HS-27A (cell line): Measurements from ENCODE around the gene OR4D1.

Experiments
- DNase-seq: peaks from one replicate; pipeline ENCODE4 v3.0.0-alpha.2; 2012; ENCODE audit warnings: low read depth, missing footprints

Gene OR4D1

GRCh38 chr17:58153671-58154070, 5.5 kb downstream of the OR4D1 start:
- DNase-seq, result no peak

- DNase-seq, result no peak
These were observed 8.9 kb downstream of the OR4D1 start for GRCh38 chr17:58156839-58157803.

- no peak for DNase-seq
These were observed 10.0 kb downstream of the OR4D1 start for GRCh38 chr17:58158181-58158580.

- no peak for DNase-seq
These were observed 13.4 kb downstream of the OR4D1 start for GRCh38 chr17:58161566-58161965.

- no peak for DNase-seq
These were observed 17.8 kb downstream of the OR4D1 start for GRCh38 chr17:58165981-58166380.

GRCh38 chr17:58166682-58167081, 18.5 kb downstream of the OR4D1 start, which contains the start of gene OR4D2:
TSS of gene OR4D2 (plus strand) at chr17:58166982. CDS start at chr17:58169656, 2,674 bp downstream.
- DNase-seq, result no peak

- DNase-seq, result no peak
These were observed 22.4 kb downstream of the OR4D1 start for GRCh38 chr17:58170622-58171021.

- no peak for DNase-seq
These were observed 24.3 kb downstream of the OR4D1 start for GRCh38 chr17:58172369-58173071.

- no peak for DNase-seq
These were observed 26.7 kb downstream of the OR4D1 start for GRCh38 chr17:58174871-58175270.

GRCh38 chr17:58176200-58176599, 28.0 kb downstream of the OR4D1 start:
- no peak for DNase-seq

- no peak for DNase-seq
These were observed 33.6 kb downstream of the OR4D1 start for GRCh38 chr17:58181796-58182195.

- no peak for DNase-seq
These were observed 35.3 kb downstream of the OR4D1 start for GRCh38 chr17:58183514-58183913.

- DNase-seq, result no peak
These were observed 36.3 kb downstream of the OR4D1 start for GRCh38 chr17:58184308-58184985.

GRCh38 chr17:58184986-58185761, 37.0 kb downstream of the OR4D1 start:
- no peak for DNase-seq

- DNase-seq, result no peak
These were observed 38.4 kb downstream of the OR4D1 start for GRCh38 chr17:58186591-58186990.

GRCh38 chr17:58187063-58187462, 38.9 kb downstream of the OR4D1 start:
- DNase-seq, result no peak

- DNase-seq, result no peak
These were observed 39.5 kb downstream of the OR4D1 start for GRCh38 chr17:58187675-58188074.

GRCh38 chr17:58189436-58190146, 41.4 kb downstream of the OR4D1 start:
- peak; percentile 56 for DNase-seq

GRCh38 chr17:58191241-58191896, 43.2 kb downstream of the OR4D1 start:
- DNase-seq, result no peak

- DNase-seq, result no peak
These were observed 44.4 kb downstream of the OR4D1 start, which contains the start of gene EPX for GRCh38 chr17:58192612-58193011. TSS of gene EPX (plus strand) at chr17:58192726. CDS start at chr17:58192847, 121 bp downstream.
